ENCODE results near the gene SMPDL3A. TPM values are rescaled to one million over a fixed set of nuclear protein-coding genes. Genes with fewer than 3 reads are reported as not detected.
A peak's percentile ranks its signal among the peaks of the same experiment; 100 is the strongest.

Gene SMPDL3A
- total RNA-seq, 2 experiments from 2014 or later = 0.31 to 0.49 TPM

- Mint-ChIP-seq H3K27ac (no peak overlapping the region), H3K36me3 (ENCODE audit: low read depth) (no peaks in the 10 kb centered on the region), H3K9me3 (no peaks in the 10 kb centered on the region), H3K27me3 (ENCODE audit: low read depth) (peaks cover 48% of the 10 kb centered on the region), H3K4me1 (ENCODE audit: low read depth) (peaks cover 15% of the 10 kb centered on the region), H3K4me3 (no peak overlapping the region)
- no peak for DNase-seq
- intact Hi-C loops (cut with micrococcal nuclease) = no loop called here
- CTCF ChIA-PET = interaction anchor here (0.6 to 1.6 kb wide), 2 partner anchors 62 to 534 kb away, joined by 4 read pairs; no protein-coding TSS in a partner anchor
Measured at GRCh38 chr6:122792766-122793165, 3.7 kb downstream of the SMPDL3A start.

- Mint-ChIP-seq H3K36me3 (ENCODE audit: low read depth) (no peaks in the 10 kb centered on the region), H3K27ac (no peak overlapping the region), H3K9me3 (no peaks in the 10 kb centered on the region), H3K4me1 (ENCODE audit: low read depth) (peaks cover 5% of the 10 kb centered on the region), H3K4me3 (no peak overlapping the region), H3K27me3 (ENCODE audit: low read depth) (peaks cover 13% of the 10 kb centered on the region)
- intact Hi-C loops (cut with micrococcal nuclease) = no loop called here
- CTCF ChIA-PET = no interaction called here
- DNase-seq = no peak
Measured at GRCh38 chr6:122797537-122797936, 8.5 kb downstream of the SMPDL3A start.

GRCh38 chr6:122798099-122798641, 9.1 kb downstream of the SMPDL3A start:
- H3K27ac Mint-ChIP-seq = no peak overlapping the region
- peaks cover 9% of the 10 kb centered on the region for H3K27me3 Mint-ChIP-seq (ENCODE audit: low read depth)
- H3K36me3 Mint-ChIP-seq (ENCODE audit: low read depth) = no peaks in the 10 kb centered on the region
- peaks cover 5% of the 10 kb centered on the region for H3K4me1 Mint-ChIP-seq (ENCODE audit: low read depth)
- CTCF ChIA-PET = interaction anchor here (0.6 kb wide), 1 partner anchor 9 kb away, joined by 3 read pairs; no protein-coding TSS in a partner anchor
- no peak overlapping the region for H3K4me3 Mint-ChIP-seq
- intact Hi-C loops (cut with micrococcal nuclease) = no loop called here
- no peaks in the 10 kb centered on the region for H3K9me3 Mint-ChIP-seq
- peak; percentile 21 for DNase-seq

GRCh38 chr6:122799140-122799745, 10.2 kb downstream of the SMPDL3A start:
- H3K36me3 Mint-ChIP-seq (ENCODE audit: low read depth) = no peaks in the 10 kb centered on the region
- no peak for DNase-seq
- no peaks in the 10 kb centered on the region for H3K9me3 Mint-ChIP-seq
- intact Hi-C loops (cut with micrococcal nuclease) = no loop called here
- H3K4me3 Mint-ChIP-seq = no peak overlapping the region
- CTCF ChIA-PET = no interaction called here
- H3K27ac Mint-ChIP-seq = no peak overlapping the region
- peaks cover 5% of the 10 kb centered on the region for H3K27me3 Mint-ChIP-seq (ENCODE audit: low read depth)
- peaks cover 5% of the 10 kb centered on the region for H3K4me1 Mint-ChIP-seq (ENCODE audit: low read depth)

- CTCF ChIA-PET = interaction anchor here (0.7 kb wide), 1 partner anchor 27 kb away, joined by 3 read pairs; no protein-coding TSS in a partner anchor
- Mint-ChIP-seq H3K27ac (no peak overlapping the region), H3K4me3 (no peak overlapping the region), H3K9me3 (no peaks in the 10 kb centered on the region), H3K4me1 (ENCODE audit: low read depth) (peaks cover 5% of the 10 kb centered on the region), H3K36me3 (ENCODE audit: low read depth) (no peaks in the 10 kb centered on the region), H3K27me3 (ENCODE audit: low read depth) (peaks cover 3% of the 10 kb centered on the region)
- intact Hi-C loops (cut with micrococcal nuclease) = no loop called here
- no peak for DNase-seq
Measured at GRCh38 chr6:122799916-122800686, 11.0 kb downstream of the SMPDL3A start.

- Mint-ChIP-seq H3K9me3 (no peaks in the 10 kb centered on the region), H3K27me3 (ENCODE audit: low read depth) (peaks cover 3% of the 10 kb centered on the region), H3K4me1 (ENCODE audit: low read depth) (peaks cover 5% of the 10 kb centered on the region), H3K4me3 (no peak overlapping the region), H3K27ac (no peak overlapping the region), H3K36me3 (ENCODE audit: low read depth) (no peaks in the 10 kb centered on the region)
- DNase-seq = no peak
- intact Hi-C loops (cut with micrococcal nuclease) = no loop called here
- CTCF ChIA-PET = interaction anchor here (0.9 kb wide), 1 partner anchor 12 kb away, joined by 3 read pairs; the partner anchor contains the start of gene SMPDL3A
Measured at GRCh38 chr6:122800906-122801305, 11.8 kb downstream of the SMPDL3A start.

- H3K36me3 Mint-ChIP-seq (ENCODE audit: low read depth) = no peaks in the 10 kb centered on the region
- DNase-seq = no peak
- no peaks in the 10 kb centered on the region for H3K9me3 Mint-ChIP-seq
- peaks cover 3% of the 10 kb centered on the region for H3K27me3 Mint-ChIP-seq (ENCODE audit: low read depth)
- H3K4me1 Mint-ChIP-seq (ENCODE audit: low read depth) = peaks cover 5% of the 10 kb centered on the region
- H3K27ac Mint-ChIP-seq = no peak overlapping the region
- CTCF ChIA-PET = interaction anchor here (0.7 to 0.9 kb wide), 2 partner anchors 12 to 80 kb away, joined by 3 read pairs; partner anchors contain the start of gene SMPDL3A
- no peak overlapping the region for H3K4me3 Mint-ChIP-seq
- intact Hi-C loops (cut with micrococcal nuclease) = no loop called here
Measured at GRCh38 chr6:122801397-122801796, 12.3 kb downstream of the SMPDL3A start.

- Mint-ChIP-seq H3K4me3 (no peak overlapping the region), H3K4me1 (ENCODE audit: low read depth) (no peaks in the 10 kb centered on the region), H3K27me3 (ENCODE audit: low read depth) (peaks cover 1% of the 10 kb centered on the region), H3K27ac (no peak overlapping the region), H3K9me3 (no peaks in the 10 kb centered on the region), H3K36me3 (ENCODE audit: low read depth) (no peaks in the 10 kb centered on the region)
- intact Hi-C loops (cut with micrococcal nuclease) = no loop called here
- DNase-seq = no peak
- CTCF ChIA-PET = no interaction called here
Measured at GRCh38 chr6:122803171-122803661, 14.2 kb downstream of the SMPDL3A start.

- no peaks in the 10 kb centered on the region for H3K27me3 Mint-ChIP-seq (ENCODE audit: low read depth)
- no peaks in the 10 kb centered on the region for H3K36me3 Mint-ChIP-seq (ENCODE audit: low read depth)
Measured at GRCh38 chr6:122804962-122805485, 16.0 kb downstream of the SMPDL3A start.

GRCh38 chr6:122806291-122806690, 17.2 kb downstream of the SMPDL3A start:
- Mint-ChIP-seq H3K27ac (no peak overlapping the region), H3K36me3 (ENCODE audit: low read depth) (no peaks in the 10 kb centered on the region), H3K4me3 (no peak overlapping the region), H3K9me3 (no peaks in the 10 kb centered on the region), H3K27me3 (ENCODE audit: low read depth) (no peaks in the 10 kb centered on the region), H3K4me1 (ENCODE audit: low read depth) (no peaks in the 10 kb centered on the region)
- CTCF ChIA-PET = interaction anchor here (0.7 to 1.9 kb wide), 2 partner anchors 8 to 33 kb away, joined by 3 to 8 read pairs; no protein-coding TSS in a partner anchor
- no peak for DNase-seq
- intact Hi-C loops (cut with micrococcal nuclease) = no loop called here

More at GRCh38 chr6:122804962-122805485, 16.0 kb downstream of the SMPDL3A start:
- CTCF ChIA-PET = no interaction called here
- H3K4me3 Mint-ChIP-seq = no peak overlapping the region
- H3K27ac Mint-ChIP-seq = no peak overlapping the region
- H3K9me3 Mint-ChIP-seq = no peaks in the 10 kb centered on the region
- DNase-seq = no peak
- H3K4me1 Mint-ChIP-seq (ENCODE audit: low read depth) = no peaks in the 10 kb centered on the region
- intact Hi-C loops (cut with micrococcal nuclease) = no loop called here

- Mint-ChIP-seq H3K4me1 (ENCODE audit: low read depth) (no peaks in the 10 kb centered on the region), H3K27me3 (ENCODE audit: low read depth) (no peaks in the 10 kb centered on the region), H3K4me3 (no peak overlapping the region), H3K9me3 (no peaks in the 10 kb centered on the region), H3K36me3 (ENCODE audit: low read depth) (no peaks in the 10 kb centered on the region), H3K27ac (no peak overlapping the region)
- CTCF ChIA-PET = interaction anchor here (0.5 kb wide), 1 partner anchor 1026 kb away, joined by 3 read pairs; no protein-coding TSS in a partner anchor
- intact Hi-C loops (cut with micrococcal nuclease) = no loop called here
- DNase-seq = no peak
Measured at GRCh38 chr6:122808121-122808885, 19.2 kb downstream of the SMPDL3A start.

Measured in activated naive CD4-positive, alpha-beta T cell treated with anti-CD3 and anti-CD28 coated beads for 36 hours (primary cell).